Hippocampal formation (tissue), 2 donors: ENCODE data around the gene ZNF579.

ENCODE experiments used
- DNase-seq, 2 donors: peaks; one replicate each; lab custom pipeline; 2025; lab: John Stamatoyannopoulos, UW

The ZNF579 gene

DNA sequence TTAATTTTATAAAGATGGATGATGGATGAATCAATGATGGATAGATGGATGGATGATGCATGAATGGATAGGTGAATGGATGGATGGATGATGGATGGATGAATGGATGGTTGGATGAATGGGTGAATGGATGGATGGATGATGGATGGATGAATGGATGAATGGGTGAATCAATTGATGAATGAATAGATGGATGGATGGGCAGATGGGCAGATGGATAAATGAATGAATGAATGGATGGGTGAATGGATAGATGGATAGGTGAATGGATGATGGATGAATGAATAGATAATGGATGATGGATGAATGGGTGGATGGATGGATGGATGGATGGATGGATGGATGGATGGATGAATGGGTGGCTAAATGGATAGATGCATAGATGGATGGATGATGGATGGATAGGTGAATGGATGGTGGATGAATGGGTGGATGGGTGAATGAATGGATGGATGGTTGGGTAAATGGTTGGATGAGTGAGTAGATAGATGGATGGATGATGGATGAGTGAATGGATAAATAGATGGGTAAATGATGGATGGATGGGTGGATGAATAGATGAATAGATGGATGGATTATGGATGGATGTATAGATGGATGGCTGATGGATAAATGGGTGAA lies 12.8 kb downstream of the ZNF579 start:
- no peak for DNase-seq

GRCh38 chr19:55566823-55567222 lies 13.8 kb downstream of the ZNF579 start:
- no peak for DNase-seq

GRCh38 chr19:55563261-55563690 lies 17.4 kb downstream of the ZNF579 start:
- DNase-seq, result no peak

DNA sequence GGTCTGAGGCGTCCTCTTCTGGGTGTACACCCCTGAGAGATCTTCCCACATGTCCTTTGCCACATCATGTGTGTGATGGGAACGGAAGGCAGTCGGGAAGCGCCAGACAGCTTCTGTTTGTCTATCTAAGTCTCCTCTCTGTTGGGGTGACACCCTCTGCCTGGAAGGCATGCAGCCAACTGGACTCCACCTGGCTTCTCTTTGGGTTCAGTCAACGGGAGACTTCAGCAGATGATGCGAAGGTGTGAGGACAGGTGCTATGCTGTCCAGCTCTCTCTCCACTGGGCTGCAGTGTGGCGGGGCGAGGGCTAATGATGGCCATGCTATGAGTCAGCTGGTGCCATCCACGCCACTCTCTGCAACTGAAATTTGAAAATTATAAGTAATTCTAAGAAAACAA lies 21.0 kb downstream of the ZNF579 start:
- DNase-seq, result no peak

DNA sequence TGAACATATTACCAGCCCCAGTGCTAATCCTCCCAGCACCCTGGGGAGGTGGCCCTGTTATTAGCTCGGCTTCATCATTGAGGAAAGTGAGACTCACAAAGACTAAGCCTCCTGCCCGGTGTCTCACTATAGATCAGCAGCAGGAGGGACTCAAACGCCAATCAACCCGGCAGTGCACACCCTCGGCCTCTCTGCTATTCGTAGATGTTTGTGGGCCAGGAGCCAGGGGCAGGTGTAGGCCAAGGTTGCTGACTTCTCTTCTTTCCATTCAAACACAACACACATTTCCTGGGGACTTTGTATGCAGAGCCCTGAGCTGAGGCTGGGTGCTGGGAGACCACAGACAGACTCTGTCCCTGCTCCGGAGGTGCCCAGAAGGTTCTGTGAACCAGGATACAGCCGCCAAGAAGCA lies 25.9 kb downstream of the ZNF579 start:
- DNase-seq, result no peak

GRCh38 chr19:55554302-55554701 lies 26.3 kb downstream of the ZNF579 start:
- no peak for DNase-seq

DNA sequence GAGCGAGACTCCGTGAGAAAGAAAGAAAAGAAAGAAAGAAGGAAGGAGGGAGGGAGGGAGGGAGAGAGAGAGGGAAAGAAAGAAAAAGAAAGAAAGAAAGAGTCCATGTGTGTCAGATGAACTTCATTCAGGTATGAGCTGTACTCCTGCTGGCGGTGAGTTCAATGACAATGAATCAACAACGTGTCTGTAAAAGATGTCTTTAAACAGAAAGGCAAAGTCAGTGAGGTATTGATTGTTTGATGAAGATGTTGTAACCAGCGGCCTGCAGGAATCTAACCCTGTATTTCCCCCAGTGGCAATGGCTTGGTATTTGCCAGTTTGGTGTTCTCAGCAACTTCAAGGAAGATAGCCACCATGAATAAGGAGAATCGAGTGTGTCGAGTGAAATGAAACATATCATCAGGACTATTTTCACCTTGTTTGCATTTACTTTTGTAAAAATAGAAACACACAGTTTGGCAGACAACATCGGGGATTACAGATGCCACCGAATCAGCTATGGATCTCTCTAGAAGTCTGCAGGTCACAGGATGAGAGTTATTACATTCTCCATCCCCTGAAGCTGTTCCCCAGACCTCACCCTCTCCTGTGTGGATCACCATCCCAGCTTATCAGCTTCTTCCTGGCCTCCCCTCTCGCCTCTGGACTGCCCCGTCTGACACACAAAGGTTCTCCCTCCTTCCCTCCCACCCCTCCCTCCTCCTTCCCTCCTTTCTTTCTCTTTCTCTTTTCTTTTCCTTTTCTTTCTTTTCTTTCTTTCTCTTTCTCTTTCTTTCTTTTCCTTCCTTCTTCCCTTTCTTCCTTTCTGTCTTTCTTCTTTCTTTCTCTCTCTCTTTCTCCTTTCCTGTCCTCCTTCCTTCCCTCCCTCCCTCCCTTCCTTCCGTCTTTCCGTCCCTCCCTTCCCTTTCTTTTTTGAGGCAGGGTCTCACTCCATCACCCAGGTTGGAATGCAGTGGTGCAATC lies 27.1 kb downstream of the ZNF579 start:
- DNase-seq, result no peak

GRCh38 chr19:55552620-55553019 lies 28.0 kb downstream of the ZNF579 start:
- no peak for DNase-seq

DNA sequence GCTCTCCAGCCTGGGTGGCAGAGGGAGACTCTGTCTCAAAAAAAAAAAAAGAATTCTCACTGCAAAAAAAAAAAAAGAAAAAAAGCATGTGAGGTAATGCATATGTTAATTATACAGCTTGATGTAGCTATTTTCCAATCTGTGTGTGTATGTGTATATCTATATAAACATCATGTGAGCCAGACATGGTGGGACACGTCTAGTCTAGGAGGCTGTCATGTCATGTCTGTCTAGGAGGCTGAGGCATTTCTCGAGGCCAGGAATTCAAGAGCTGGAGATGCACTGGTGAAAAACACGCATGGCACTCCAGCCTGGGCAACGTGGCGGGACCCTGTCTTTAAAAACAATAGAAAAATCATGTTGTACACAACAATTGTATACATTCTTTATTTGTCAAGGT lies 28.4 kb downstream of the ZNF579 start:
- no peak for DNase-seq

- DNase-seq, result no peak
Observed at GRCh38 chr19:55550321-55550650, 30.4 kb downstream of the ZNF579 start.

DNA sequence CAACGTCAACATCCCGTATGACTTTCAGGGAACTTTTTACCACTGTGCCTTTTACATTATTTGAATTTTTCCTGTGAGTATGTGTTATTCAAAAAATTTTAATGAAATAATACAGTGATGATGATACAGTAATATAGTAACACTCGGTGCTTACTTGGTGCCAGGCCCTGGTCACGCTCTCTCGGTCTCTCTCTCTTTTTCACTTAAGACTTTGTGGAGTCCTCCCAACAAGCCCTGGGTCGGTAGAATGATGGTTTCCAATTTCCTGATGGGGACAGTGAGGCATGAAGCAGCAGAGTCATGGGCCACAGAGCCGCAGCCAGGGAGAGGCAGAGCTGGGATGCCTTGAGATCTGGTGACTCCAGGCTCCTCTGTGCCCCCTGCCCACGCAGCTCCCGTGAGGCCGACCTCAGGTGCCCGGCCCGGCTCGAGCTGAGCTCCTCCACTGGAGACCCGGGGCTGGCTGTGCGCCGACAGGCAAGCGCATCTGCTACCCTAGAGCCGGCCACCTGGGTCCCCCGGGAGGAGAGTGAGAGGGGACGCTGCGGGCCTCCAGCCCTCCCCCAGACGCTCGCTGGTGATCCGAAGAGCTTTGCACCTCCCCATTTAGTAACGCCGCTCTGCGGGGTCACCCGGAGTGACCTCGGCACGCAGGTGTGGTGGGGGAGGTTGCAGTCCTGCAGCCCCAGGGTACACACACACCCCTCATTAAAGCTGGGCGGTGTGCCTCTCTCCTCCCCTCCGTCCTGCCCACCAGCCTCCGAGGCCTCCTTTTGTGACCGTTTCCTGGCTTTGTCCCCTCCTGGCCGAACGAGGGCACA lies 30.9 kb downstream of the ZNF579 start:
- DNase-seq, result no peak

DNA sequence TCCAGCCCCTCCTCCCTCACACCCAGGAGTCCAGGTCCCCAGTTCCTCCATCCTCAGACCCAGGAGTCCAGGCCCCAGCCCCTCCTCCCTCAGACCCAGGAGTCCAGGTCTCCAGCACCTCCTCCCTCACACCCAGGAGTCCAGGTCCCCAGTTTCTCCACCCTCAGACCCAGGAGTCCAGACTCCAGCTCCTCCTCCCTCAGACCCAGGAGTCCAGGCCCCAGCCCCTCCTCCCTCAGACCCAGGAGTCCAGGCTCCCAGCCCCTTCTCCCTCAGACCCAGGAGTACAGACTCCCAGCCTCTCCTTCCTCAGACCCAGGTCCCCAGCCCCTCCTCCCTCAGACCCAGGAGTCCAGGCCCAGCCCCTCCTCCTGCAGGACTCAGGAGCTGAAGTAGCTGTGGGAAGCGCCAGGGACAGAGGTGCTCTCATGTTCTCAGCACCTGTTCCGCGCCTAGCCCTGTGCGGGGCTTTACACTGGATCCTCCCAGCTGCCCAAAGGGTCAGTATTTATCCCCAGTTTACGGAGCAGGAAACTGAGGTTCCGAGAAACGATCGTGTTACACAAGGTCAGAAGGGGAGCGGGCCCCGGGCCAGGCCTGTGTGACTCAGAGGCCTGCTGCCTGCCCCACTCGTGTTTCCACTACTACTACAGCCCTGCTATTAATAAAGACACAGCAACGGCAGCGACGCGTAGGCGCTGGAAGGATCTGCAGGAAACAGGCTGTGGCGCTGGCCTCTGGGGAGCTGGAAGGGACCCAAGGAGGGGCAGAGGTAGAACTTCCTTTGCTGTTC lies 33.6 kb downstream of the ZNF579 start:
- DNase-seq, result no peak

- DNase-seq, result no peak
Observed at GRCh38 chr19:55546011-55546410, 34.6 kb downstream of the ZNF579 start.

DNA sequence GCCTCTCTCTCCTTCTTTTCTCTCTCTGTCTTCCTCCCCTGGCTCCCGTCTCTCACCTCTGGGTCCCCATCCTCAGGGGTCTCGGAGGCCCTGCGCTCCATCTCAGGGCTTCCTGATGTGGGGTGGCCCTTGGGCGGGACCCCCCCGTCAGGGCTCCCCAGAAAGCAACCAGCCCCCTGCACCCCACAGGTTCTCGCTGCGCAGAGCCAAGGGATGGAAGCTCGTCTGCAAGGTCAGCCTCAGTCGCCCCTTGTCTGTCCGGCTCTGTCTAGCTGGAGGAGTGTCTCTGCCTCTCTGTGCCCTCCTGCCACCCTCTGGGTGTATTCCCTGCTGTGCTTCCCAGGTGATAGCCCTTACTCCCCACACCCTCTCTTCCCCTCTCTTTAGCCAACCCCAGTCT lies 35.2 kb downstream of the ZNF579 start, which contains the start of gene SBK3:
TSS of gene SBK3 (minus strand) at position 101 of the 400 bp plus-strand sequence. CDS start at position 101, 0 bp downstream.
- no peak for DNase-seq

DNA sequence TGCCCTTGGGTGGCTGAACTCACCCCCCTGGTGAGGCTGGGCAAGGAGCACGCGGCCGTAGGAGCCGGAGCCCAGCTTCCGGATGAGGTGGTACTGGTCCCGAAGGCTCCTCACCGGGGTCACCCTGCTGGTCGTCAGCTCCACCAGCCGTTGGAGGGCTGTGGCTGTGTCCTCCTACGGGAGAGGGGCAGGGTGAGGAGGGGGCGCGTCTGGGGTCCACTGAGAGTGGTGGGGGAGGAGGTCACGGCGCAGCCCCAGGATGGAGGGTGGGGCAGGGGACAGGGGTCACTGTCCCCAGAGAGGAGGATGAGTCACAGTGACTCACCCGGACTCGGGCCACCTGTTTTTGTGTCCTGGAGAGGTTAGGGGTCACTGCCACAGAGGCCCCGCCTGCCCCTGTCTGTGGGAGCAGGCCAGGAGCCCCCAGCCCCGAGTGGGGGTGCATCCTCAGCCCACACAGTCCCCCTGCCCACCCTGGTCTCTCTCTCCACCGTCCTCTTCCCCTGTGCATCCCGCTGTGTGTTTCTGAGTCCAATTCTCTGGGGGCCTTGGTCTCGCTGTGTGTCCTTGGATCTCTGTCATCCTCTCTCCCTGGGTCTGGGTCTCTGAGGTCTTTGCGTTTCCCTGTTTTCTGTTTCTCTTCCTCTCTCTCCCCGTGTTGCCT lies 35.7 kb downstream of the ZNF579 start:
- no peak for DNase-seq

GRCh38 chr19:55544014-55544413 lies 36.6 kb downstream of the ZNF579 start:
- no peak for DNase-seq

- DNase-seq, result no peak
Observed at GRCh38 chr19:55543567-55543966, 37.1 kb downstream of the ZNF579 start.

GRCh38 chr19:55542292-55542855 lies 38.3 kb downstream of the ZNF579 start:
- DNase-seq, result no peak

GRCh38 chr19:55541091-55541490 lies 39.6 kb downstream of the ZNF579 start:
- no peak for DNase-seq

DNA sequence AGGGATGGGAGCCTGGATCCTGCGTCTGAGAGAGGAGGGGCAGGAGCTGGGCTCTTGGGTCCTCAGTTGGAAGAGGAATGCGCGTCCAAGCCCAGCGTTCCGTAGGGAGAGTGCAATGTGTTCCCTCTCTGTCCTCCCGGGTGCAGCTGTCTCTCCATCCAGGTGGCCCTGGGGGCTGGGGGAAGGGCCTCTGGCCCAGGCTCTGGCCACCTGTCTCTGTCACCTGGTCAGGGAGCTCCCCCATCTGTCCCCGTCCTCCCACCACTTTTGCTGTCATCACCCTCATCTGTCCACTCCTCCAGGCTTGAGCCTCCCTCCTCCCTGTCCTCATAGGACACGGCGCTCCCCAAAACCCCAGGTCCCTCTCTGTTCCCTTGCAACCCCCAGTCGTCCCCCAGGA lies 40.0 kb downstream of the ZNF579 start:
- no peak for DNase-seq
